ENCODE results near the gene ERBB4. TPM values are rescaled to one million over a fixed set of nuclear protein-coding genes. Genes with fewer than 3 reads are reported as not detected.
"Not testable (repeated sequence)": the region's sequence is repeated elsewhere in the genome, so short reads cannot be mapped to it uniquely, and the experiment has no call there.

ERBB4 gene
- total RNA-seq, 1 donor from 2014 or later = 0.07 TPM

DNA sequence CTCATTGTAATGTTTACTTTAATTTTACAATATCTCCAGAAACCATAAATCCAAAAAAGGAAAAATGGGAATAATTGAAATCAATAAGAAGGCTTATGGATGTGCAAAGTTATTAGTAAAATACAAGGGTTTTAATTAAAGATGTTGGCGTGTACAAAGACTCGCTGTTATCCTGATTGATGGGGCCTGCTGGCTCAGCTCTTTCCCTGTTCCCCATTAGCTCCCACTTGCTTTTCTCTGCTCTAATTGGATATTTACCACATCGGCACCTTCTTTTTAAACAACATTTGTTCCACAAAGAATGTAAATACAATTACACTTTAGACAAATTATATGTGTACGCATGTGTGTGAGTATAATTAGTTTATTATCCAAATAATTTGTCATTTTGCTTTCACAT lies 796.6 kb downstream of the ERBB4 start:
- no peak for DNase-seq (ENCODE audit: low read depth, low spot score)

DNA sequence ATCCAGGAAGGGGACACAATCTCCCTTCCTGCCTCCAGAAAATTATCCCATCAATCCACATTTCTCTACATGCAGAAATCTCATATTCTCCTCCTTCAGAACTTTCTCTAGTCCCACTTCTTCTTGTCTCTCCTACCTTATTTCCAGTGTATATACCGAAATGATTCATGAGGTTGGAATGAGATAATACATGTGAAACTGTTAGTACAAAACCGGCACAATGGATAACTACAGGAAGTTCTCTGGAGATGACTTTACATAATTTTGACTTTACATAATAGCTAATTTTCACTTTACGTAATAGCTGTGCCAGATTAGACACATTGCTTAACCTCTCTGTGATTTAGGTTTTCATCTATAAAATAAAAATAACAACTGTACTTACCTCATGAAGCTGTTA lies 801.3 kb downstream of the ERBB4 start:
- DNase-seq (ENCODE audit: low read depth, low spot score) = no peak

DNA sequence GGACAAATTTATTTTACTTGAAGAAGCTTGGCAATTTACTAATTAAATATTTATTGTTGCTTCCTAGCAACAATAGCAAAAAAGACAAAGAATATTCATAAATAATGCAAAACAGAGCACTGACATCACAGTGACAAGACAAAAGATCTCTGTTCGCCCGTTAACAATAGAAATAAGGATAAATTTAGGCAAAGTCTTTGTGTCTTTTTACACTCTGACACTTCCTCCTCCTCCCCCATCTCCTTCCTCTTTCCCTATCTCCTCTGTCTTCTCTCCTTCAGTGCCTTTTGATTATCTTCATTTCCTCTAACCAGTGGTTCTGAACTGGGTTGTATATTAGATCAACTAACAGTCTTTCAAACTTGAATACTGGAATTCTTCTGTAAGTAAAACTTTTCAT lies 808.4 kb downstream of the ERBB4 start:
- DNase-seq (ENCODE audit: low read depth, low spot score) = no peak

DNA sequence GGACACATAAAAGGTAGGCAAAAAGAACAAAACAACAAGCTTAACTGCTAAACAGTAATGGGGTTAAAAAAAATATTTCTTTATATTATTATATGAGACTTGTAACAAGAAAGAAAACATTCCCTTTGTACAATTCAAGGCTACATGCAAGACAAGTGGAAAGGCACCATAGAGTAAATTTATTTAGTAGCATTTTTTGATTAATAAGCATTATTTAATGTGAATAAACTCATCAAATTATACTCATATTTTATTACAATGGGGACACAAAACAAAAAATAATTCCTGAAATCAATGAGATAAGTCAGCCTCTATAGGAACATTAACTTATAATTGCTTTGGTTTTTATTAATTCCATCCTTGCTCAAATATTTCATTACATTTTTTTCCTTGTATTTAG lies 809.2 kb downstream of the ERBB4 start:
- no peak for DNase-seq (ENCODE audit: low read depth, low spot score)

DNA sequence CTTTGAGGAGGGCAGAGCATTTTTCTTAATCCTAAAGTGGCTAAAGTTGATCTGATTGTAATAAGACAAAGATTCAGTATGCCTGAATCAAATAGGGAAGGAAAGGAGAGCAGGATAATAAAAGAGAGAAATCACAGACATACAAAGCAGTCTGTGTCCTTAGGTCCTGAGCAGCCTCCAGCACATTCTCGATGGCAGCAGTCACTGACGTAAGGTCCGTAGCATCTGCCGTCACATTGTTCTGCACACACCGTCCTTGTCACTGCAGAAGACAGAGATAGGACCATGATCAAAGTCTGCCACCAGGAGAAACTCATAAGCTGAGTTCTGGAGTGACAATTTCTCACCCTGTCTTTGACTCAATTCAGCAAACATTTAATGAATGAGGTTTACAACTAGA lies 813.7 kb downstream of the ERBB4 start:
- no peak for DNase-seq (ENCODE audit: low read depth, low spot score)

DNA sequence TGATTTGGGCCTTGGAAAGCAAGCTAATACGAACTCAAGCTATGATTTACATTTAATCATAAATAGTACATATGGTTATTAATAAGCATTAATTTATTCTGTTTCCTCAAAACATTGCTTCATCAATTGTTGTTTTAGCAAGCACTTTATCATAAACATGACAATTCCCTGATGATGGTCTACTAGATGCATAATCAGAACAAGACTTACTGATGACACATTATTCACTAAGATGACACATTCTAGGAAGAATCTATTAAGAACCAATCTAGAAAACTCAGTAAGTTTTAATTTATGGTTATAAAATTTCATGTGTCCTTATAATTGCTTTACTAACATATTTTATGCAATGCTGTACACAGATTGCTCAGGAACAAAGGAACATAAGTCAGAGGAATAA lies 815.2 kb downstream of the ERBB4 start:
- DNase-seq (ENCODE audit: low read depth, low spot score) = no peak

DNA sequence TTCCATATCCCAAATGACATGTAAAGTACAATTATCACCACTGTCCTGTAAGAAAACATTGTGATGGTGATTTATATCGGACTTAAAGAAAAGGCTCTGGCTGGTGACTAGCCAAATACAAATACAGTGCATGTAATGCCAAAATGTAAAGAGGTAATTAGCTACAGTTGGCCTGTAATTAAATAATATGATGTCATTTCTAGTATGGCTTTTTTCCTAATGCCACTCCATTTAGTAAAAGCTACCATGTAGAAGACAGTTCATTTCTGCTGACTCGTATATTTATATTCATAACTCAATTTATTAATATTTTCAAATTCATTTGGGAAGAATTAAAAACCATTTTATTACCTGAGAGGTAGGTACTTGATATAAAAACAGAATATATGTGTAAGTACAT lies 815.7 kb downstream of the ERBB4 start:
- DNase-seq (ENCODE audit: low read depth, low spot score) = no peak

DNA sequence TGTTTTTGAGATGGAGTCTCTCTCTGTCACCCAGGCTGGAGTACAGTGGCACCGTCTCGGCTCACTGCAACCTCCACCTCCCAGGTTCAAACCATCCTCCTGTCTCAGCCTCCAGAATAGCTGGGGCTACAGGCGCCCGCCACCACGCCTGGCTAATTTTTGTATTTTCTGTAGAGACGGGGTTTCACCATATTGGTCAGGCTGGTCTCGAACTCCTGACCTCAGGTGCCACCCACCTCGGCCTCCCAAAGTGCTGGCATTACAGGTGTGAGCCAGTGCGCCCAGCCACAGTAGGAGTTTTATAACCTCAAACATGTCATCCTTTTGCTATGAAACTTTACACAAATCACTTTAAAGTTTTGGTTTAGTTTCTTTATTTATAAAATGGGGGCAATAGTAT lies 816.7 kb downstream of the ERBB4 start:
- not testable (repeated sequence) for DNase-seq (ENCODE audit: low read depth, low spot score)

DNA sequence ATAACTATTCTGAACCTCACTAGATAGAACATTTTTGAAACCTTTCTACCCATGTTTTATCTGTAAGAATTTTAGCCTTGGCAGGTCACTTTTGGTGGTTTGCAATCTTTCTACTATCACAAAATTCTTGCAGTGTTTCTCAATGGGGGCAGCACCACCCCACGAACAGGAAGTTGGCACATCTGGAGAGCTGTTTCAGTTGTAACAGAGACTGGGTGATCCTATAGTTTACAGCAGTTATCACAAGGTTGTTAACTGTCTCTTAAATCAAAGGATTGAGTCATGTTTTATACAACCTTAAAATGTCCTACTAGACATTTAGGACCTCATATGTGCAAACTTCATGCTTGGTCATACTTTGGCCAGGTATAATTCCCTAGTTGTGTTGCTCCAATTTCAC lies 829.2 kb downstream of the ERBB4 start:
- no peak for DNase-seq (ENCODE audit: low read depth, low spot score)

DNA sequence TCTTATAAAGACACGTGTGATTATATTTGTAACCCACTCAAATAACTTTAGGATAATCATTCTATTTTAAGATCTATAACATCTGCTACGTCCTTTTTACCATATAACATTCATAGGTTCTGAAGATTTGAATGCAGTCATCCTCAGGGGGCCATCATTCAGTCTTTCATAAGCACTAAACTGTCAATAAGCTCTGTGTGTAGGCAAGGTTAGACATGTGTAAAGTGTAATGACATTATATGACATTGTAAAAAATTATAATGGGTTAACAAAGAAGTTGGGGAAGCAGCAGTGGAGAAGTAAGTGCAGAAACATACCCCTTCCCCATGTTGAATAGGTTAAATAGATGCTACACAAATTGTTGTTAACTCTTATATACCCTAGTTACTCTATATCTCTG lies 845.9 kb downstream of the ERBB4 start:
- no peak for DNase-seq (ENCODE audit: low read depth, low spot score)

DNA sequence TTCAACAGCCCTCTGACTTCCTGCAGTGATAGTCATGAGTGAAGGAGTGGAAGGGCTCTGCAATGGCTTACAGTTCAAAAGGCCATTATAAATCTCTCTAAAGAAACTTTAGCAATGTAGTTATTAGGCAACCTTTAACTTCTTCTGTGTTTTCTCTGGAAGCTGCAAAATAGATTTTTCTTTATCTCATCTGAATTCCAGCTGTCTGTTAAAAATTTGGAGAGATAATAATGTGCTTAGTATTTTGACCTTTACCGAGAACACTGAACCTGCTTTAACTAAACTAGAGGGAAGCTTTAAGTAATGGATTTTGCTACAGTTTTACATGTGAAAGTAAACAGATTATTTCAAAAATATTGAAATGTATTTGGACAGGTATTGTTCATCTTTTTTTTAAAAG lies 847.9 kb downstream of the ERBB4 start:
- no peak for DNase-seq (ENCODE audit: low read depth, low spot score)

DNA sequence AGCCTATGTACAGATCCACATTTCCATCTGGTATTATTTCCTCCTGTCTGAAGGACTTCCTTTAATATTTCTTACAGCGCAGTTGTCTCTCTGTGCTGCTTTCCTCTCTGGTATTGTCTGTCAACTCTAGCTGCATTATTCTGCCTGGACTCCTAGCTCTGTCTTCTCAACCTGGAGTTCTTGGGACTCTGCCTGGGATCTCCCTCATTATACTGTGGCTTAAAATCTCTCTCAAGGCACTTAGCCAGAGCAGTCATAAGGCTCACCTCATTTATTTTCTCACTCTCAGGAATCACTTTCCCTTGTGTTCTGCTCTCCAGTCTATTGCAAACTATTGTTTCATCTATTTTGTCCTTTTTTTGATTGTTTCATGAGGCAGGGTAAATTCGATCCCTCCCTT lies 850.4 kb downstream of the ERBB4 start:
- DNase-seq (ENCODE audit: low read depth, low spot score) = no peak

DNA sequence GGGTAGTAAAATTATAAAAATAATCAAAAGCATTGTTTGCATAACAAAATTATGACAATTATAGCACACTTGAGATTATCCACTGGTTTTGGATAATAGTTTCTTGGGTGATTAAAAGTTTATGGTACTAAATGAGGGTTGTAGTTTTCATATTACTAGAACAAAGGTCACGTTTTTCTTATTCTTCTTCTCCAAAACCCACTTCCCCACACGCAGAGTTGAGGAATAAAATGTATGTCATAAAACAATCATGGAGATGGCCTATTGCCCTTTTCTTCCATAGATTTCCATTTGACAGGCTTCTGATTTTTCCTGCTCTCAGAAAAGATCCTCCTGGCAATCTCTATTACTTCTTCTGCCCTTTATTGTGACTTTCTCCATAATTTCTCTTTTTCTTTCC lies 863.9 kb downstream of the ERBB4 start:
- DNase-seq (ENCODE audit: low read depth, low spot score) = no peak

DNA sequence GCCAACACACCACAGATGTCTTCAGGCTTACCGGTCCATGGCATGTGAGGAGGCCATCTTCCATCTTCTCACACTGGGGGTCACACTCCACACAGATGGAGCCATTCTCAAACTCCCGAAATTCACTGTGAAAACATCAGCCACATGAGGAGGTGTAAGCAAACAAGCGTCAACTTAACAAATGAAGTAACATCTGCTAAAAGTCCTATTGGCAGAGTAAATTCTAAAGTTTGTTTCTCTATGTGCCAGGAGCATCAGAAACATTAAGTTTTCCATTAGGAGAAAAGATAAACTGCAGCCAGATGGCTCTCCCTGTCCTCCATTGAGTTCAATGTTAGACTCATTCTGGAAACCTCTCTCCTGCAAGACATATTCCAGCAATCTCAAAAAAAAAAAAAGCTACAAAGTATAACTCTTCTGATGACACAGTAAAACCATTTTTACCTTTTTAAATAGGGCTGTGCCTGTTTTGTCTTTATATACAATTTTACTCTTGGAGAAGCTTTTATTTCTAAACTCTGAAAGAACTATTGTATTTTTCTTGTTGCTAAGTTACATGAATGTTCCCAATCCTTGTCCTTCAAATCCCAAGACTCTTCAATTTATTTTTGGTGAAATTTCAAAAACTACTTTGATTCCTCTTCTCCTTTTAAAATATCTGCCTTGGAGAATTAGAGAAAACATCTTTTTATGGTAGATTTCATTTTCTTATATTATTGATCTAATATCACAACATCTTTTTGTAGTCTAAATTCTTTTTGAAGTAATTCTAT lies 865.3 kb downstream of the ERBB4 start:
- no peak for DNase-seq (ENCODE audit: low read depth, low spot score)

DNA sequence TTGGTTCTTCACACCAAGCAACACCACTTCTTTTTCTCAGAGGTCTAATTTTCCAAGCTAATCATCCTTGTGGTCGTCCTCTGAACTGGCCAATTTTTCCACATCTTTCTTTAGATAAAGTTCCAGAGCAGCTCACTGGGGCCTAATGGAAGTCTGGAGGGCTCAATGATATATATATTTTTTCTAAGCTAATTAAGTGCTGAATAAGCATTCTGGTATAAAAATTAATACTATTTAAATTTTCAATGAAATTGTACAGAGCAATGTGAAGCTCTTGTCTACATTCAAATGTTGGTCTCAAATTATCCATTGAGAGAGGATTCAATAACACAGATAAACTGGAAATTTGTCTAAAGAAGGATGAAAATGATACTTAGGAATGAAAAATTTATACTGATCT lies 866.6 kb downstream of the ERBB4 start:
- DNase-seq (ENCODE audit: low read depth, low spot score) = no peak

DNA sequence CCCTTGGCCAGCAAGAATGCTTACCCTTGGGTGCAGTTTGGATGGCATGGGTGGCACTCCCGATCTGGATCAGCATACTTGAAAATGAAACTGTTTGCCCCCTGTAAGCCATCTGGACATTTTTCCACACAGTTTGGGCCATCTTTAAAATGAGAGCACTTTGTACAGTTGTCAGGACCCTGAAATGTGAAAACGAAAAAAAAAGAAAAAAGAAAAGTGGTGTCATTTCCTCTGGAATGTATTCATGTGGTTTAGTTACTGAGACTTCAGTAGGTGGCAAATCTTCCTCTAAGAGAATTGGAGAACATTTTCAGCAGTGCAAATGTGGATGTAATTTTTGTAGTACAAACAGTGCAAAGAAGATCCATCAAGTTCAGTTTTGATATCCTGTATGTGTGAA lies 873.3 kb downstream of the ERBB4 start:
- DNase-seq (ENCODE audit: low read depth, low spot score) = no peak

DNA sequence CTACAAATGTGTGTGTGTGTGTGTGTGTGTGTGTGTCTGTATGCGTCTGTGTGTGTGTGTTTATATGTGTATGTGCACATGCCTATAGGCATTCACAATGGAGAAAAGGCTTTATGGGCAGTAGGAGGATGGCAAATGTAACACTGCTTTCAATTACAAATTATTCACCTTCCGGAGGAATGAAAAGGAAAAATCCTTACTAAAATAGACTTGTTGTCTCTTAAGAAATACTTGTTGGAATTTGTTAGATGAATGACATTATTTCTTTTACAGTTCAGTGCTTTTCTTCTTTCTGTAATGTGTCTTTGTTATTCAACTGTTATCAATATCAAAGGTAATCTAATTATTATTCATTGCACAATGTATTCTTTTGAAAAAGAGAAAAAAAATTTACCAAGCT lies 874.3 kb downstream of the ERBB4 start:
- no peak for DNase-seq (ENCODE audit: low read depth, low spot score)

DNA sequence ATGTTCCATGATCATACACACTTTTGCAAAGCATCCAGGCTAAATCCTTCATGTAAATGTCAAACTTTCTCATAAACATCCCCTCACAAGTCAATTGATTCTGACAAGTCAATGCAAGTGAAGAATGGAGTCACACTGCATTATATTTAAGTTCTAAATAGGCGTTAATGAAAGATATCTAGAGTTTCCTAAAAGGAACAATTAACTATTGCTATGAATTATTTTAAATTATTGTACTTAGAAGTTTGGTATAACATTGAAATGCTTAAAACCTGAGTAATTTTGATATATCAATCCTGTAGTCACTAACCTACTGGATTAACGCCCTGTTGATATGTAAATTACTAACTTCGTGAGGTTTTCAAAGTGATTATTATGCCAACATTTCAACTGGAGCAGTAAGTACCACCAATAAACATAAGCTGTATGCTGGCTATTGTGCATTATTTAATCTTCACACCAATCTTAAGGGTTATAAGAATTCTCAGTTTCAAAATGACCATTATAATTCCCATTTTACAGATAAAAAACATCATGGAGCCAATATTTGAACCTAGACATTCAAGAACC lies 884.3 kb downstream of the ERBB4 start:
- DNase-seq (ENCODE audit: low read depth, low spot score) = no peak

DNA sequence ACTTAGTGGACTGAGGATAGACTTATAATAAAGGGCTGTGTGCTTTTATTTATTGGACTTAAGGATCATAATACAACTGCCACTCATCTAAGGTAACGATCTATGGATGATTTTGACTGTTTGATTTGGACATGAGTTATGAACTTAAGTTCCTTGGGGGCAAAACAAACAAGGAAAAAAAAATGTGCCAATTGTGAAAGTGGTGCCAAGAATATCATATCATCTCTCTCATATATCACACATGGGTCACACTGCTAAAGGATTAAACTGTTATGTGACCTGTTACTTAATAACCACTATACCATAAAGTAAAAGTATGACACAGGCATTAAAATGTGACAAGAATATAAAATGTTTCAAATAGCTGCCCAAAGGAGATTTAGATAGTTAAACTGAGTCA lies 886.3 kb downstream of the ERBB4 start:
- DNase-seq (ENCODE audit: low read depth, low spot score) = no peak

DNA sequence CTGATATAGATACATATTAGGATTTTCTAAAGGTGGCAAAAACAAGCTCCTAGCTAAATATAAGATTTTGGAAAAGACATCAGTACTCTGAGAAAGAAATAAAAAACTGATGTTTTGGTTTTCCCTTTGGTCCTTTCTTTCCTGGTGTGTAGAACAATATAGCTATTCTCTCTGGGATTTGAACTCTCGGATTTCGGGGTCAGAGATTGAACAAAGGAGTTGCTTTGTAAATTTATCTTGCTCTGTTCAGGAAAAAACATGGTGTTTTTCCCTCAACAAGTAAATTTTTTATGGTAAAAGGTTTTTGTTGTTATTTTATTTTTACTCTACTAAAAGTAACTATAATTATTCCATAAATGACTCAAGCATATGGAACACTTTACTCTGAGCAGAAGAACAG lies 889.3 kb downstream of the ERBB4 start:
- DNase-seq (ENCODE audit: low read depth, low spot score) = no peak

DNA sequence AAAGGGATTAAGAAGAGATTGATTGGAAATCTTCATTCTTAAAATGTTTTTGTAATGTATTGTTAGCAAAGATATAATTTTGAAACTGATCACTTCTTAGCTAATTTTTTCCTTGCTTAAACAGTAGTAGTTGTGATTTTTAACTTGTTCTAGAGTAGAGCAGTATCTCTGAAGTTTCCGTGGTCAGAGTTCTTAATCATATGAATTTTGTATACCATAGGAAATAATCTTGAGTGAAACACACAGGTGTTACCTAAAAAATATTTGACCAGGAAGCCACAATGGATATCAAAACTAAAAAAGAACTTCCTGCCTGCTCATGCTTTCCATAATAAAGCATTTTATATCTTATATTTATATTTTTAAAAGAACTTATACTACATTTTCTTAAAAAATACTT lies 907.1 kb downstream of the ERBB4 start:
- DNase-seq (ENCODE audit: low read depth, low spot score) = no peak

DNA sequence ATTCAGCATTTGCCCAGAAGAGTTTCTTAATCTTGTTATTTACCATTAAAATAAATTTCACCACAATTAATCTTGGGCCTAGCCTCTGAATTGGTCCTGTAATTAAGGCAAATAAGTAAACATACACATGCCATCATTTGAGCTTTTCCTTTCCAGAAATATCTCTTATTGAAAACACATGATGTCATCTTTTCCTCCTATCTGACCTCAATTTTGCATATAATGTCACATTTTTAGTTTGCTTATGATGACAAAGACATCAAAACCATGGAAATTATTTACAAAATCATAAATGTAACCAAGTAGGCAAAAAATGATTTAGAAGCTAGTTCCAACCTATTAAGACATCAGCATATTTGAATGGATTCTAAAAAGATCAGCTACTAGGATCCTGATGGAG lies 915.5 kb downstream of the ERBB4 start:
- no peak for DNase-seq (ENCODE audit: low read depth, low spot score)

DNA sequence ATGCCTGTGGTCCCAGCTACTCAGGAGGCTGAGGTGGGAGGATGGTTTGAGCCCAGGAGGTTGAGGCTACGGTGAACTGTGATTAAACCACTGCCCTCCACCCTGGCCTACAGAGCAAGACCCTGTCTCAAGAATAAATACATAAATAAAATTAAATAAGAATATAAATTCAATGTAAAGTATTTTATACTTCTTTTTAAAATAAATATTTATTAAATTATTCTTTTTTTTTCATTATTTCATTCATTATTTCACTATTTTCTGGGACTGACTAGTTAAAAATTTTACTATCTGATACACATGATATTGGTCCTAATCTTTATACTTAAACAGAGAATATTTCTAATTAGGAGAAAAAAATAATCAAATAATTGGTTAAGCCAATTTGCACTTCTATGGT lies 917.6 kb downstream of the ERBB4 start:
- no peak for DNase-seq (ENCODE audit: low read depth, low spot score)

DNA sequence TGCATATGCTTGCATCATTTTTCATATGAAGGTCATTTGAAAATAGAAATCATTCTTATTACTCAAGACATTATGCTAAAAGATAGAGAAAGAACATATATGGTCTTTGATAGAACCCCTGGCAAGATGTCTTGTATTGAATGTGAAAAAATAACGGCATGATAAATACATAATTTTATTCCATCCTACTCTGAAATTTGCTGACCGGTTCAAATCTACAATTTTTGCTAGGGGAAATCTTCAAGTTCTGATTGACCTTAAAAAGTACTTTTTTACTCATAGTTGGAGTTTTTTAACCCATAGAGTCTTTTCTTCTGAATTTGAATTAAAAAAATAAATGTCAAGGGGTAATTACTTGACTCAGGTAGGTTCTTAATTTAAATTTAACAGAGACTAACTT lies 920.8 kb downstream of the ERBB4 start:
- DNase-seq (ENCODE audit: low read depth, low spot score) = no peak
